GM21367 (cell line): ENCODE data around the gene YIPF6.
"Not testable (repeated sequence)": the region's sequence is repeated elsewhere in the genome, so short reads cannot be mapped to it uniquely, and the experiment has no call there.

Experiments
- ATAC-seq: cut with Tn5 transposase; IDR thresholded peaks from one replicate; pipeline ENCODE4 v1.9.1; 2021; ENCODE audit not compliant: unreplicated experiment

Gene YIPF6

GRCh38 chrX:68498508-68499379 is at the start of gene YIPF6:
Gene YIPF6 (plus strand): TSS chrX:68499051. CDS start chrX:68499067, 16 bp downstream.
- peak; percentile 98 for ATAC-seq

- ATAC-seq: no peak
Measured at GRCh38 chrX:68451720-68452119, 47.1 kb upstream of the YIPF6 start.

GRCh38 chrX:68454476-68455150 is 44.2 kb upstream of the YIPF6 start:
- no peak for ATAC-seq

GRCh38 chrX:68455151-68455510 is 43.7 kb upstream of the YIPF6 start:
- ATAC-seq: no peak

- no peak for ATAC-seq
Measured at GRCh38 chrX:68461093-68461492, 37.8 kb upstream of the YIPF6 start.

- ATAC-seq: no peak
Measured at GRCh38 chrX:68461576-68461975, 37.3 kb upstream of the YIPF6 start.

GRCh38 chrX:68462197-68462596 is 36.7 kb upstream of the YIPF6 start:
- no peak for ATAC-seq

GRCh38 chrX:68462653-68463052 is 36.2 kb upstream of the YIPF6 start:
- ATAC-seq: peak; percentile 64

GRCh38 chrX:68463880-68464279 is 35.0 kb upstream of the YIPF6 start:
- ATAC-seq: no peak

- no peak for ATAC-seq
Measured at GRCh38 chrX:68464796-68465195, 34.1 kb upstream of the YIPF6 start.

GRCh38 chrX:68480969-68481368 is 17.9 kb upstream of the YIPF6 start:
- ATAC-seq: no peak

GRCh38 chrX:68486198-68486597 is 12.7 kb upstream of the YIPF6 start:
- ATAC-seq: not testable (repeated sequence)

GRCh38 chrX:68487254-68487653 is 11.6 kb upstream of the YIPF6 start:
- ATAC-seq: no peak

- ATAC-seq: no peak
Measured at GRCh38 chrX:68487924-68488323, 10.9 kb upstream of the YIPF6 start.

- no peak for ATAC-seq
Measured at GRCh38 chrX:68488657-68489056, 10.2 kb upstream of the YIPF6 start.

- ATAC-seq: no peak
Measured at GRCh38 chrX:68490644-68491043, 8.2 kb upstream of the YIPF6 start.

GRCh38 chrX:68492583-68492982 is 6.3 kb upstream of the YIPF6 start:
- ATAC-seq: no peak

GRCh38 chrX:68493776-68494175 is 5.1 kb upstream of the YIPF6 start:
- not testable (repeated sequence) for ATAC-seq

GRCh38 chrX:68498044-68498507 is 775 bp upstream of the YIPF6 start:
- no peak for ATAC-seq

- ATAC-seq: no peak
Measured at GRCh38 chrX:68499543-68500504, 973 bp downstream of the YIPF6 start.
